H9 (cell line): ENCODE results near the gene FOXG1. TPM values are rescaled to one million over a fixed set of nuclear protein-coding genes. Genes with fewer than 3 reads are reported as not detected.

ENCODE experiments used
- DNase-seq: peaks from one replicate; pipeline ENCODE4 v3.0.0-alpha.2; 2017
- H2AFZ ChIP-seq: one replicate; pipeline ENCODE4 v1.6.1; 2013; ENCODE audit warnings: mild to moderate bottlenecking, low read length, control low read depth, moderate library complexity
- H2AK5ac ChIP-seq: 2 replicates; pipeline ENCODE4 v1.6.1; 2013; ENCODE audit warnings: low read length, control low read depth, mixed read lengths; ENCODE audit not compliant: insufficient read length
- H2BK120ac ChIP-seq: one replicate; pipeline ENCODE4 v1.6.1; 2013; ENCODE audit warnings: low read depth, mild to moderate bottlenecking, low read length, control low read depth, inconsistent platforms; ENCODE audit not compliant: poor library complexity, severe bottlenecking
- H2BK12ac ChIP-seq: 2 replicates; pipeline ENCODE4 v1.6.1; 2013; ENCODE audit warnings: low read length, control low read depth, mixed read lengths, low read depth; ENCODE audit not compliant: insufficient read length
- H2BK15ac ChIP-seq: 2 replicates; pipeline ENCODE4 v1.6.1; 2013; ENCODE audit warnings: low read depth, low read length, control low read depth
- H2BK20ac ChIP-seq: one replicate; pipeline ENCODE4 v1.6.1; 2013; ENCODE audit warnings: low read depth, mild to moderate bottlenecking, low read length, control low read depth, inconsistent platforms; ENCODE audit not compliant: poor library complexity, severe bottlenecking
- H2BK5ac ChIP-seq: 2 replicates; pipeline ENCODE4 v1.6.1; 2013; ENCODE audit warnings: low read length, control low read depth, mixed read lengths; ENCODE audit not compliant: insufficient read length
- H3K14ac ChIP-seq: 2 replicates; pipeline ENCODE4 v1.6.1; 2013; ENCODE audit warnings: low read length, control low read depth; ENCODE audit not compliant: insufficient read depth
- H3K18ac ChIP-seq: 2 replicates; pipeline ENCODE4 v1.6.1; 2013; ENCODE audit warnings: low read depth, mild to moderate bottlenecking, mixed read lengths, low read length, control low read depth; ENCODE audit not compliant: insufficient read length
- H3K23ac ChIP-seq: 2 replicates; pipeline ENCODE4 v1.6.1; 2013; ENCODE audit warnings: low read length, control low read depth, mixed read lengths, low read depth; ENCODE audit not compliant: insufficient read length
- H3K23me2 ChIP-seq: 2 replicates; pipeline ENCODE4 v1.6.1; 2013; ENCODE audit warnings: low read depth, mild to moderate bottlenecking, mixed read lengths, low read length, control low read depth; ENCODE audit not compliant: insufficient read length, poor library complexity, severe bottlenecking
- H3K27ac ChIP-seq: 2 replicates; pipeline ENCODE4 v1.5.1; 2013; ENCODE audit warnings: low read length, control low read depth, mixed read lengths, low read depth; ENCODE audit not compliant: insufficient read length
- H3K27me3 ChIP-seq: 2 replicates; pipeline ENCODE4 v1.6.1; 2013; ENCODE audit warnings: low read length, control low read depth, inconsistent platforms; ENCODE audit not compliant: insufficient read depth
- H3K4ac ChIP-seq: 2 replicates; pipeline ENCODE4 v1.6.1; 2013; ENCODE audit warnings: low read depth, mild to moderate bottlenecking, control low read depth, inconsistent platforms, low read length, moderate library complexity
- H3K4me1 ChIP-seq: 2 replicates; pipeline ENCODE4 v1.6.1; 2013; ENCODE audit warnings: low read length, control low read depth, inconsistent platforms; ENCODE audit not compliant: insufficient read depth
- H3K4me2 ChIP-seq: 2 replicates; pipeline ENCODE4 v1.6.1; 2013; ENCODE audit warnings: low read length, control low read depth, mixed read lengths; ENCODE audit not compliant: insufficient read length, insufficient read depth
- H3K56ac ChIP-seq: 2 replicates; pipeline ENCODE4 v1.6.1; 2013; ENCODE audit warnings: low read depth, mild to moderate bottlenecking, mixed read lengths, low read length, control low read depth; ENCODE audit not compliant: insufficient read length
- H3K79me1 ChIP-seq: 2 replicates; pipeline ENCODE4 v1.6.1; 2013; ENCODE audit warnings: low read depth, mild to moderate bottlenecking, moderate library complexity, low read length, control low read depth, inconsistent platforms; ENCODE audit not compliant: insufficient read depth, poor library complexity, severe bottlenecking
- H3K79me2 ChIP-seq: 2 replicates; pipeline ENCODE4 v1.6.1; 2013; ENCODE audit warnings: low read length, control low read depth, inconsistent platforms; ENCODE audit not compliant: insufficient read depth
- H3K9ac ChIP-seq: 2 replicates; pipeline ENCODE4 v1.6.1; 2013; ENCODE audit warnings: low read length, control low read depth, mixed read lengths; ENCODE audit not compliant: insufficient read length; ENCODE audit errors: extremely low read depth
- H3K9me3 ChIP-seq: one replicate; pipeline ENCODE4 v1.6.1; 2013; ENCODE audit warnings: low read depth, low read length, inconsistent platforms; ENCODE audit not compliant: control insufficient read depth
- H3T11ph ChIP-seq: one replicate; pipeline ENCODE4 v1.6.1; 2013; ENCODE audit warnings: mild to moderate bottlenecking, low read length, control low read depth, inconsistent platforms
- H4K20me1 ChIP-seq: one replicate; pipeline ENCODE4 v1.6.1; 2013; ENCODE audit not compliant: control insufficient read depth, insufficient read length, insufficient read depth
- H4K5ac ChIP-seq: 2 replicates; pipeline ENCODE4 v1.6.1; 2013; ENCODE audit warnings: low read depth, mild to moderate bottlenecking, mixed read lengths, low read length, control low read depth; ENCODE audit not compliant: insufficient read length
- H4K8ac ChIP-seq: replicated peaks from 2 replicates; pipeline ENCODE4 v1.6.1; 2013; ENCODE audit warnings: low read length, control low read depth, mixed read lengths, low read depth; ENCODE audit not compliant: insufficient read length
- H4K91ac ChIP-seq: 2 replicates; pipeline ENCODE4 v1.6.1; 2013; ENCODE audit warnings: low read depth, mild to moderate bottlenecking, moderate library complexity, mixed read lengths, low read length, control low read depth; ENCODE audit not compliant: insufficient read length
- H3K27ac Mint-ChIP-seq, 3 experiments: 2 replicates in 2 of 3; 3 replicates in 1 of 3; pipeline ENCODE4 v1.8.0; 2020 to 2021; ENCODE audit warnings: mixed read lengths in 3 of 3, mild to moderate bottlenecking in 1 of 3, moderate library complexity in 1 of 3
- H3K27me3 Mint-ChIP-seq: 2 replicates; pipeline ENCODE4 v1.8.0; 2021; ENCODE audit warnings: low read depth, mild to moderate bottlenecking, moderate library complexity, mixed read lengths
- H3K36me3 Mint-ChIP-seq, 3 experiments: 2 replicates in 2 of 3; 3 replicates in 1 of 3; pipeline ENCODE4 v1.8.0; 2020 to 2021; ENCODE audit warnings: low read depth in 3 of 3, mixed read lengths in 3 of 3; ENCODE audit not compliant: insufficient read depth in 1 of 3
- H3K4me1 Mint-ChIP-seq, 2 experiments: 2 replicates each; pipeline ENCODE4 v1.8.0; 2020; ENCODE audit warnings: mixed read lengths in 2 of 2
- H3K4me3 Mint-ChIP-seq, 2 experiments: 2 replicates in 1 of 2; 3 replicates in 1 of 2; pipeline ENCODE4 v1.8.0; 2020 to 2021; ENCODE audit warnings: mild to moderate bottlenecking in 2 of 2, mixed read lengths in 2 of 2, moderate library complexity in 1 of 2
- H3K9me3 Mint-ChIP-seq, 2 experiments: 2 replicates in 1 of 2; 3 replicates in 1 of 2; pipeline ENCODE4 v1.8.0; 2020; ENCODE audit warnings: mild to moderate bottlenecking in 2 of 2, mixed read lengths in 2 of 2, moderate library complexity in 1 of 2
- WGBS: extraction: QIAGEN DNeasy Blood & Tissue Kit; methylation state at CpG from one replicate; pipeline ENCODE4 v1.1.7; 2013; ENCODE audit warnings: missing lambda C conversion rate, low lambda C conversion rate, mixed read lengths; ENCODE audit not compliant: insufficient read length; ENCODE audit errors: extremely low coverage; 5-methylcytosine and 5-hydroxymethylcytosine counted together
- total RNA-seq: library from RNA; stranded (reverse); gene quantifications from 2 replicates; pipeline ENCODE4 v1.2.1, GENCODE V29; 2021
- TF ChIP-seq, protein P1 (sequence below): fragments of 200-600 bp; sonication (generic); conservative IDR thresholded peaks from 3 replicates; pipeline ENCODE4 v1.8.0; 2021; ENCODE audit warnings: antibody characterized with exemption, mild to moderate bottlenecking

The FOXG1 gene
- total RNA-seq, 1 experiment from 2014 or later = 0.11 TPM

DNA sequence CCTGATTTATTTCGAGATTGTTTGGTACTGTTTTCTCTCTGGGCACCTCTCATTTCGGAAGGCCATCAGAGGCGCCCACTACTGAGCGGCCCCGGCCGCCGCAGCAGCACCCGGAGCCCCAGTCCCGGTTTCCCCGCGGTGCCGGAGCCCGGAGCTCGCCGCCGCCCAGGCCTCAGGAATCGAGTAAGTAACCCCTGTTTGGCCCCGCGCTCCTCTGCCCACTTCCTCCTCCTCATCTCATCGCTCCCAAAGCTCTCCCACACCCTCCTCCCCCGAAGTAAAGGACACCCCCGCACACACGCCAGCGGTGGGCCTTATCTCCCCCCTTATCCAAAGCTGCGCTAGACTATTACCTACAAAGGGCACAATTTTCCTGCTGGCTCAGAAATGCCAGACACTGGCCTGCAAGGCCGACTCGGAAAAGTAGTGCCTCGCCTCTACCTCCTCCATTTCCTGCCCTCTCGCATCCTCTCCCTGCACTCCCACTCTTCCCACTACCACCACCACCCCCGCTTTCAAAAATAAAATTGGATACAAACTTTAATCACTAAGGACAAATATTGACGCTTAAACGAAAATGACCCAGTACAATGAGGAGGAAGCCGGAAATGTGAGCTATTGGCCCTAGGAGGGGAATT lies 637 bp upstream of the FOXG1 start:
- Histone ChIP-seq H2BK12ac (no peak overlapping the region), H3T11ph (no peak overlapping the region), H2BK5ac (no peak overlapping the region), H2AK5ac (no peak overlapping the region), H4K8ac (no peak overlapping the region), H3K23me2 (peaks cover 10% of the 10 kb centered on the region), H2BK15ac (no peak overlapping the region), H3K4me2 (peak overlapping the region; percentile 96), H3K27me3 (peaks cover 66% of the 10 kb centered on the region), H3K79me1 (no peaks in the 10 kb centered on the region), H3K79me2 (no peaks in the 10 kb centered on the region), H4K5ac (no peak overlapping the region), H3K23ac (no peak overlapping the region), H3K9ac (no peak overlapping the region), H3K4me1 (no peaks in the 10 kb centered on the region), H2BK120ac (no peak overlapping the region), H3K9me3 (no peaks in the 10 kb centered on the region), H4K20me1 (no peaks in the 10 kb centered on the region), H2BK20ac (no peak overlapping the region), H3K27ac (no peak overlapping the region), H3K56ac (no peak overlapping the region), H3K14ac (no peak overlapping the region), H2AFZ (peak overlapping the region; percentile 27), H4K91ac (no peak overlapping the region), H3K18ac (peak overlapping the region; percentile 4), H3K4ac (no peak overlapping the region)
- Mint-ChIP-seq H3K27me3 (peaks cover 95% of the 10 kb centered on the region), H3K4me3 (peak overlapping the region; percentile 80 to 86), H3K4me1 (peaks cover 12 to 41% of the 10 kb centered on the region in 2 experiments), H3K9me3 (peaks cover 4 to 7% of the 10 kb centered on the region in 2 experiments; a peak in 4 of 5 replicates), H3K27ac (no peak overlapping the region; a peak in 2 of 7 replicates), H3K36me3 (no peaks in the 10 kb centered on the region)
- DNase-seq = peak; percentile 71
- no CpG with 5 or more reads among the region's 33 CpGs for WGBS
- TF ChIP-seq, protein P1, sequence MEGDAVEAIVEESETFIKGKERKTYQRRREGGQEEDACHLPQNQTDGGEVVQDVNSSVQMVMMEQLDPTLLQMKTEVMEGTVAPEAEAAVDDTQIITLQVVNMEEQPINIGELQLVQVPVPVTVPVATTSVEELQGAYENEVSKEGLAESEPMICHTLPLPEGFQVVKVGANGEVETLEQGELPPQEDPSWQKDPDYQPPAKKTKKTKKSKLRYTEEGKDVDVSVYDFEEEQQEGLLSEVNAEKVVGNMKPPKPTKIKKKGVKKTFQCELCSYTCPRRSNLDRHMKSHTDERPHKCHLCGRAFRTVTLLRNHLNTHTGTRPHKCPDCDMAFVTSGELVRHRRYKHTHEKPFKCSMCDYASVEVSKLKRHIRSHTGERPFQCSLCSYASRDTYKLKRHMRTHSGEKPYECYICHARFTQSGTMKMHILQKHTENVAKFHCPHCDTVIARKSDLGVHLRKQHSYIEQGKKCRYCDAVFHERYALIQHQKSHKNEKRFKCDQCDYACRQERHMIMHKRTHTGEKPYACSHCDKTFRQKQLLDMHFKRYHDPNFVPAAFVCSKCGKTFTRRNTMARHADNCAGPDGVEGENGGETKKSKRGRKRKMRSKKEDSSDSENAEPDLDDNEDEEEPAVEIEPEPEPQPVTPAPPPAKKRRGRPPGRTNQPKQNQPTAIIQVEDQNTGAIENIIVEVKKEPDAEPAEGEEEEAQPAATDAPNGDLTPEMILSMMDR = no peak
